ENCODE measurements around the gene TSPAN4. TPM values are rescaled to one million over a fixed set of nuclear protein-coding genes. Genes with fewer than 3 reads are reported as not detected.

The TSPAN4 gene
- total RNA-seq, 1 donor from 2014 or later = 40.2 TPM

DNA sequence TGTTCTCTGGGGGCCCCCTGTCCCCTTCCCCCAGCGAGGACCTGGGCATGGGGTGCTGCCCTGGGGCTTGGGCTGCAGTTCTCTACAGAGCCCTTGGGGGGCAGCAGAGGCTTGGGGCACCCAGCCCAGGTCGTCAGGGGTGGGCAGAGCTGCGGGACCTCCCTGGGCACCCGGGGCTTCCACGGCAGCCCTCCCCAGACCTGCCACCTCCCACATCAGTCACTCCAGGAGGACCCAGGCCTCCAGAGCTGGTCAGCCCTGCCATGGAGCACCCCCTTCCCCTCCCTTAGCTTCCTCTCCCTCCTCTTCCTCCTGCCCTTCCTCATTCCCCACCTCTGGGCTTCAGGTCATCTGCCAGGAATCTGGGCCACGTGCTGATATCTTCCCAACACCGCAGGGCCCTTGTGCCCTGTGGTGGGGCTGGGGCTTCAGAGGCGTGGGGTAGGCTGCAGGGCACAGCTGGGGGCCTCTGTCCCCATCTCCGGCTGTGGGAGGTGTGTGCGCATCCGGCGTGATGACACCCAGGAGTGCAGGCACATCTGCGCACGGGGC is 5.8 kb downstream of the TSPAN4 start:
- Mint-ChIP-seq H3K4me1 (peaks cover 6% of the 10 kb centered on the region), H3K9me3 (no peaks in the 10 kb centered on the region), H3K27ac (ENCODE audit: unreplicated experiment) (no peak overlapping the region), H3K27me3 (ENCODE audit: low read depth) (peaks cover 28% of the 10 kb centered on the region), H3K36me3 (ENCODE audit: low read depth) (no peaks in the 10 kb centered on the region), H3K4me3 (peak overlapping the region; percentile 72)
- TF ChIP-seq, protein P1, sequence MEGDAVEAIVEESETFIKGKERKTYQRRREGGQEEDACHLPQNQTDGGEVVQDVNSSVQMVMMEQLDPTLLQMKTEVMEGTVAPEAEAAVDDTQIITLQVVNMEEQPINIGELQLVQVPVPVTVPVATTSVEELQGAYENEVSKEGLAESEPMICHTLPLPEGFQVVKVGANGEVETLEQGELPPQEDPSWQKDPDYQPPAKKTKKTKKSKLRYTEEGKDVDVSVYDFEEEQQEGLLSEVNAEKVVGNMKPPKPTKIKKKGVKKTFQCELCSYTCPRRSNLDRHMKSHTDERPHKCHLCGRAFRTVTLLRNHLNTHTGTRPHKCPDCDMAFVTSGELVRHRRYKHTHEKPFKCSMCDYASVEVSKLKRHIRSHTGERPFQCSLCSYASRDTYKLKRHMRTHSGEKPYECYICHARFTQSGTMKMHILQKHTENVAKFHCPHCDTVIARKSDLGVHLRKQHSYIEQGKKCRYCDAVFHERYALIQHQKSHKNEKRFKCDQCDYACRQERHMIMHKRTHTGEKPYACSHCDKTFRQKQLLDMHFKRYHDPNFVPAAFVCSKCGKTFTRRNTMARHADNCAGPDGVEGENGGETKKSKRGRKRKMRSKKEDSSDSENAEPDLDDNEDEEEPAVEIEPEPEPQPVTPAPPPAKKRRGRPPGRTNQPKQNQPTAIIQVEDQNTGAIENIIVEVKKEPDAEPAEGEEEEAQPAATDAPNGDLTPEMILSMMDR (conservative IDR thresholded peaks at IDR 0.05) = peak; percentile 72
- no peak for DNase-seq (ENCODE audit: low read depth, low spot score)

DNA sequence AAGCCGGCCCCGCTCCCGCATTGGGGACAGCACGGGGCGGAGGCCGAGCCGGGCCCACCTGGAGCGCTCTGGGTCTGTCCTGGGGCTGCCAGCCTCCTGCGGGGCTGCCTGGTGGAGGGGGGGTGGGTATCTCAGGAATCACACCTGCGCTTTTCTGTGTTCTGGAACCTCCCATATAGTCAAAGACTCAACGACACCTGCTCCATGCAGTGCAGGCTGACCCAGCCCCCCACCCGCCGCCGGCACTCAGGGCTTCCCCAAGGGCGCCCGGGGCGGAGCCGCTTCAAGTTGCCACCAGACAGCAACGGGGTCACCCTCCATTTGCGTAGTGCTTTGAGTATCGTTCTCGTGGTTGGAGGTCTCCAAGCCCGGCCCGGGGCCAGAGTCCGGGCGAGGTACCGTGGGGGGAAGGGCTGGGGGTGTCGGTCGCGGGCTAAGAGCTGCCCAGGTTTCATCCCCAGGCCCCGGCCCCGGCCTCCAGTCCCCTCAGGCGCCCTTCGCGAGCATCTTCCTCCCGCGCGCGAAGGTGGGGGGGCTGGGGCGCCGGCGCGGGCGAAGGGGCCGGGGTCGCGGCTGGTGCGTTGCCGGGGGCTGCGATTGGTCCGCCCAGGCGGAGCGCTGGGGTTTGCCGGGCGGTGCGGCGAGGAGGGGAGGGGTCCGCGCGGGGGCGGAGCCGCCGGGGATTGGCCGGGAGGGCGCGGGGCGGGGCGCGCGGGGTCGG is 6.6 kb downstream of the TSPAN4 start:
- H3K9me3 Mint-ChIP-seq = no peaks in the 10 kb centered on the region
- TF ChIP-seq, protein P1 (conservative IDR thresholded peaks at IDR 0.05) = no peak
- H3K27me3 Mint-ChIP-seq (ENCODE audit: low read depth) = peaks cover 24% of the 10 kb centered on the region
- H3K4me3 Mint-ChIP-seq = no peak overlapping the region
- peak; percentile 71 for DNase-seq (ENCODE audit: low read depth, low spot score)
- H3K27ac Mint-ChIP-seq (ENCODE audit: unreplicated experiment) = no peak overlapping the region
- no peaks in the 10 kb centered on the region for H3K36me3 Mint-ChIP-seq (ENCODE audit: low read depth)
- H3K4me1 Mint-ChIP-seq = peaks cover 6% of the 10 kb centered on the region

DNA sequence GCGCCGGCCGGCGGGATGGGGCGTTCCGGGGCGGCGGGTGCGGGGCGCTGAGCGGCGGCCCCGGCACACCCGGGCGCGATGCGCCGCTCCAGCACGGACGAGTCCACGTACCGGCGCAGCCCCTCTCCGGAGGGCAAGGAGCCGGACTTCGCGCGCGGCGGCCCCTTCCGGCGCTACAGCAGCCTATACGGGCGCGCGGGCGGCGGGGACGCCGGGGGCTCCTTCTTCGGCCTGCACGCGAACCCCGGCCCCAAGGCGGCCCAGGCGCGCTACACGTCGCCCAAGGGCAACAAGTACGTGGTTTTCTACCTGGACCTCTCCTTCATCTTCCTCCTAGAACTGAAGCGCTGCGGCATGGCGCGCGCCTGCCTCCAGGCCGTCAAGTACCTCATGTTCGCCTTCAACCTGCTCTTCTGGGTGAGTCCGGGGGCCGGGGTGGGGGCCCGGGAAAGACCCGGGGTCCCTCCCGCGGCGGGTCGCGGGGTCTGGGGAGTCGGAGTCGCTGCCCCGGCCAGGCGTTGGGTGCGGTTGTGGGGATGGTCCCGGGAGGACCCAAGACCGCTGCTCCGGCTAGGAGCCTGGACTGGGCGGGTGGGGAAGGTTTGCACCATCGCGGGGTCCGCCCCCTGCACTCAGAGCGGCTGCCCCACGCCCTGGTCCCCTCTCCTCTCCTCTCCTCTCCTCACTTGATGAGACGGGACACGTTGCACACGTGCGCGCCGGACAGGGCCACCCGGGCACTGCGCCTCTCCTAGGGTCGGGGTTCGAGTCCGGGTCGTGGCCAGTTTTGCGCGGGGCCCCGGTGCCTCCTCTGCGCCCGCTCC is 7.5 kb downstream of the TSPAN4 start:
- Mint-ChIP-seq H3K27me3 (ENCODE audit: low read depth) (peaks cover 23% of the 10 kb centered on the region), H3K27ac (ENCODE audit: unreplicated experiment) (no peak overlapping the region), H3K4me3 (peak overlapping the region; percentile 65), H3K4me1 (peaks cover 5% of the 10 kb centered on the region), H3K9me3 (no peaks in the 10 kb centered on the region), H3K36me3 (ENCODE audit: low read depth) (no peaks in the 10 kb centered on the region)
- DNase-seq (ENCODE audit: low read depth, low spot score) = no peak
- TF ChIP-seq, protein P1 (conservative IDR thresholded peaks at IDR 0.05) = no peak

DNA sequence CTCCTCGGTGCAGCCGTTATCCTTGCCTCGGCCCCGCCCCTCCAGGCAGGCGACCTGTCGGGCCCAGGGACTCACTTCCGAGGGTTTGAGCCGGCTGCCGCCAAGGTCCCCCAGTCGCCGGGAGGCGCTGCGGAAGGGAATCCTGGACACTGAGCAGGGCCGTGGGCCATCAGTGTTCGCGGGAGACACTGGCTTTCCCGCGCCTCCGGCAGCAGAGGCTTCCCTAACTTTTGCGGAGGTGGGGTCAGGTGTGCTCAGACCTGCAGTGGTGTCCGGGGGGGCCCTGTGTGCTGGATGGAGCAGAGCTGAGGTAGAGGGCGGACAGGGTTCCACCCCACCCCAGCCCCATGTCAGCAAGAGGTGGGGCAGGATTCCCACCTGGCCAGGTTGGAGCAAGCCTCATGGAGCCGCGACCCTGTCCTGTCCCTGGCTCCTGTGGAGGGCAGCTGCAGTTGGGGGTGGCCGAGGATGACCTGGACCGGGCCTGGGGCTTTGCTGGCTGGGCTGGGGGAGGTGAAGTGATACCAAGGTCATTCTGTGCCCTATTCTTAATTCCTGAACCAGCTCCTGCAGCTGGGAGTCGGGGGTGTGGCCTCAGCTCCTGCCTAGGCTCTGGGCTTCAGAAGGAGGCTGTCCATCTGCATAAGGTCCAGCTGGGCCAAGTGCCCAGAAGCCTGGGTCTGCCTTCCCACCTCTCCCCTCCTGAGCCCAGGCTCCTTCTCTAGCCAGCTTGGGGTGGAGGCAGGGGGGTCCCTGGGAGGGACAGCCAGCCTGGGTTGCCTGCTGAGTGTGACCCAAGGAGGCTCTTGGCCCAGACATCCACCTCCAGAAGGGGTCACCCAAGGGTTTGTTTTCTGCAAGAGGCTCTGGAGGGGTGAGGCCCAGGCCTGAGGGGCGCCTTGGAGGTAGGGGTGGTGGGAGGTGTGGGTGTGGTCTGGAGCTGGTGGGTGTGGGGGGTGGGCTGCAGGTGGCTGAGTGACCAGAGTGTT is 8.4 kb downstream of the TSPAN4 start:
- TF ChIP-seq, protein P1 (conservative IDR thresholded peaks at IDR 0.05) = no peak
- H3K9me3 Mint-ChIP-seq = no peaks in the 10 kb centered on the region
- no peaks in the 10 kb centered on the region for H3K36me3 Mint-ChIP-seq (ENCODE audit: low read depth)
- H3K4me1 Mint-ChIP-seq = peaks cover 5% of the 10 kb centered on the region
- peaks cover 24% of the 10 kb centered on the region for H3K27me3 Mint-ChIP-seq (ENCODE audit: low read depth)
- no peak overlapping the region for H3K27ac Mint-ChIP-seq (ENCODE audit: unreplicated experiment)
- no peak for DNase-seq (ENCODE audit: low read depth, low spot score)
- H3K4me3 Mint-ChIP-seq = peak overlapping the region; percentile 72

DNA sequence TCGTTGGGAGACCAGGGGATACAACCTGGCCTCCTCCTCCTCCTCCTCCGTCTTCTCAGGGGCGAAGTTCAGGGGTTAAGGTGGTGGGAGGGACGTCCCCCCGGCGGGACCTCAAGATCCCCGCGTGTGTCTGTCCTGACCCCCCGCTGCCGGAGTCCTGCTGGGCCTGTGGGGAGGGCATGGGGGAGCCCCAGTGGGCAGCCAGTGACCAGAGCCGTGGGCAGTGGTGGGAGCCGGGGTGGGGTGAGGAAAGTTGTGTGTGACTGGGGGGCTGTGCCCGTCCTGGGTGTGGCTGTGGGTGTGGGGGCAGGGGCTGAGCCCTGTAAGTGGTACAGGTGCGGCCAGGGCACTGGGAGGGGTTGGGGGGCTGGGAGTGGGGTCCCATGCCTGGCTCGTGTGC is 10.1 kb downstream of the TSPAN4 start:
- Mint-ChIP-seq H3K27ac (ENCODE audit: unreplicated experiment) (no peak overlapping the region), H3K36me3 (ENCODE audit: low read depth) (no peaks in the 10 kb centered on the region), H3K27me3 (ENCODE audit: low read depth) (peaks cover 25% of the 10 kb centered on the region), H3K4me1 (peaks cover 5% of the 10 kb centered on the region), H3K9me3 (no peaks in the 10 kb centered on the region), H3K4me3 (no peak overlapping the region)
- TF ChIP-seq, protein P1 (conservative IDR thresholded peaks at IDR 0.05) = no peak
- DNase-seq (ENCODE audit: low read depth, low spot score) = no peak
